Fibroblast of skin of back (primary cell): Measurements from ENCODE around the gene CYP2C18.
"Not testable (repeated sequence)": the region's sequence is repeated elsewhere in the genome, so short reads cannot be mapped to it uniquely, and the experiment has no call there.

Source experiments
- DNase-seq: peaks from one replicate; pipeline ENCODE4 v3.0.0-alpha.2; 2013

CYP2C18 gene

GRCh38 chr10:94747137-94747536, 63.6 kb downstream of the CYP2C18 start:
- DNase-seq, result no peak

- no peak for DNase-seq
Observed at GRCh38 chr10:94747838-94748237, 64.3 kb downstream of the CYP2C18 start.

- DNase-seq, result no peak
Observed at GRCh38 chr10:94757916-94758315, 74.4 kb downstream of the CYP2C18 start.

DNA sequence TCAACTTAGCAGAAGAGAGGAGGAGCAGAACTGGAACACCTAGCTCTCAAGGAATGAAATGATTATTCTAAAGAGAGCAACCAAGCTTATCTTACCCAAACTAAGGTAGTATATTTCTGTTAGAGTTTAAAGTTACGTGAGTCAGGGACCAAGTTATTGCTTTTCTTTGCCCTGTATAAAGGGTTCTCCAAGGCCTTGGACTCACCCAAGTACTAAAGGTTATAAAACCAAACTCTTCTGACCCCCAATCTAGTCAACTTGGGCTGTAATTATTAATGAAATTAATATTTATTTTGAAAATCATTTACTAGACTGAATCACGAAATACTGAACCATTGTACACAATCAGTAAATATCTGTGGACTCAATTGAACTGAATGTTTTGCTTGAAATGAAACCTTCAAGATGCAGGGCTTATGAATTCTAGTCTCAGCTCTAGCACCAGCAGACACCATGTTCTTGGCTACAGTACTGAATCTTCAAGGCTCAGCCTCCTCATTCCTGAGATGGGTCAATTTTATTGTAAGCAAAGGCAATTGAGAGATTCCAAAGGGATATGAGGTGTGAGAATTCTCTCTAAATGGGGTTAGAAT, 77.2 kb downstream of the CYP2C18 start:
- no peak for DNase-seq

DNA sequence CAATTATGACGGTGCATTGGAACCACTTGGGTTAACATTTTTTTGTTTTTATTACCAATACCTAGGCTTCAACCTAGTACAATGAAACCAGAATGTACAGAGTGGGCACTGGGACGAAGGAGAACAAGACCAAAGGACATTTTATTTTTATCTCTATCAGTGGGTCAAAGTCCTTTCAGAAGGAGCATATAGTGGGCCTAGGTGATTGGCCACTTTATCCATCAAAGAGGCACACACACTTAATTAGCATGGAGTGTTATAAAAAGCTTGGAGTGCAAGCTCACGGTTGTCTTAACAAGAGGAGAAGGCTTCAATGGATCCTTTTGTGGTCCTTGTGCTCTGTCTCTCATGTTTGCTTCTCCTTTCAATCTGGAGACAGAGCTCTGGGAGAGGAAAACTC, 78.9 kb downstream of the CYP2C18 start, which contains the start of gene CYP2C19:
Gene CYP2C19 (plus strand): TSS at position 289 of the 400 bp plus-strand sequence. CDS start 25 bp downstream, at position 314.
- no peak for DNase-seq

GRCh38 chr10:94775425-94775824, 91.9 kb downstream of the CYP2C18 start:
- not testable (repeated sequence) for DNase-seq

- no peak for DNase-seq
Observed at GRCh38 chr10:94777886-94778458, 94.4 kb downstream of the CYP2C18 start.

- no peak for DNase-seq
Observed at GRCh38 chr10:94780844-94781243, 97.3 kb downstream of the CYP2C18 start.

DNA sequence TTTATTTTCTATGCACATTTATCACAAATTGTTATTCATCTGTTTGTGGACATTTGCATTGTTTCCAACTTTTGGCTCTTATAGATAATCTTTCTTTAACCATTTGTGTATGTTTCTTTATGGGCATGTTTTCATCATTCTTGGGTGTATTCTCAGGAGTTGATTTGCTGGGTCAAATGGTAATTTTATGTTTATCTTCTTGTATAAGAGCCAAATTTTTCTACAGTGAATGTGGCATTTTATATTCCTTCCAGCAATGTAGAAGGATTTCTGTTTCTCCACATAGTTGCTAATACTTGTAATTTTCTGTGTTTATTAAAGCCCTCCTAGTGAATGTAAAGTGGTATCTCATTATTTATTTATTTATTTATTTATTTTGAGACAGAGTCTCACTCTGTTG, 100.7 kb downstream of the CYP2C18 start:
- DNase-seq, result no peak

- DNase-seq, result no peak
Observed at GRCh38 chr10:94785211-94785610, 101.7 kb downstream of the CYP2C18 start.
